Measurements from ENCODE around the gene NOL6.

The NOL6 gene

GRCh38 chr9:33447799-33448553, 25.7 kb downstream of the NOL6 start:
- peak; percentile 56 for DNase-seq

- peak; percentile 66 for DNase-seq
Measured at GRCh38 chr9:33446946-33447798, 26.6 kb downstream of the NOL6 start, which contains the start of gene AQP3. Gene AQP3, minus strand, starts transcription at chr9:33447593. Its CDS starts 63 bp downstream, at chr9:33447530.

- peak; percentile 64 for DNase-seq
Measured at GRCh38 chr9:33446240-33446945, 27.3 kb downstream of the NOL6 start.

GRCh38 chr9:33445389-33446239, 28.1 kb downstream of the NOL6 start:
- DNase-seq: no peak

- no peak for DNase-seq
Measured at GRCh38 chr9:33443464-33444154, 30.1 kb downstream of the NOL6 start.

GRCh38 chr9:33443047-33443446, 30.7 kb downstream of the NOL6 start:
- DNase-seq: no peak

GRCh38 chr9:33442125-33442524, 31.6 kb downstream of the NOL6 start:
- no peak for DNase-seq

- no peak for DNase-seq
Measured at GRCh38 chr9:33440609-33441008, 33.1 kb downstream of the NOL6 start.

- no peak for DNase-seq
Measured at GRCh38 chr9:33440204-33440603, 33.5 kb downstream of the NOL6 start.

- DNase-seq: no peak
Measured at GRCh38 chr9:33439731-33440130, 34.0 kb downstream of the NOL6 start.

- no peak for DNase-seq
Measured at GRCh38 chr9:33438926-33439680, 34.6 kb downstream of the NOL6 start.

GRCh38 chr9:33437898-33438297, 35.8 kb downstream of the NOL6 start:
- no peak for DNase-seq

- DNase-seq: no peak
Measured at GRCh38 chr9:33437205-33437604, 36.5 kb downstream of the NOL6 start.

- DNase-seq: no peak
Measured at GRCh38 chr9:33436445-33436844, 37.3 kb downstream of the NOL6 start.

- peak; percentile 18 for DNase-seq
Measured at GRCh38 chr9:33435821-33436277, 37.9 kb downstream of the NOL6 start.

GRCh38 chr9:33434317-33435105, 39.2 kb downstream of the NOL6 start:
- no peak for DNase-seq

GRCh38 chr9:33433871-33434270, 39.9 kb downstream of the NOL6 start:
- DNase-seq: no peak

GRCh38 chr9:33431420-33431819, 42.3 kb downstream of the NOL6 start:
- no peak for DNase-seq

- no peak for DNase-seq
Measured at GRCh38 chr9:33430942-33431341, 42.8 kb downstream of the NOL6 start.

Data from NCI-H2171 treated with DMSO at 0.1 percent for 48 hours (cell line).